DMS53 (cell line): ENCODE data around the gene CIDEA.

Experiments used
- DNase-seq: peaks from one replicate; lab custom pipeline; 2025; lab: John Stamatoyannopoulos, UW

CIDEA gene

GRCh38 chr18:12301263-12302005 lies 47.3 kb downstream of the CIDEA start:
- DNase-seq: no peak

GRCh38 chr18:12302391-12303147 lies 48.4 kb downstream of the CIDEA start:
- DNase-seq: no peak

- peak; percentile 90 for DNase-seq
Measured at GRCh38 chr18:12304351-12305210, 50.4 kb downstream of the CIDEA start.

GRCh38 chr18:12305211-12305610 lies 51.0 kb downstream of the CIDEA start:
- DNase-seq: no peak

GRCh38 chr18:12305930-12306629 lies 51.9 kb downstream of the CIDEA start:
- DNase-seq: no peak

- DNase-seq: peak; percentile 62
Measured at GRCh38 chr18:12306752-12307700, 52.9 kb downstream of the CIDEA start.

- DNase-seq: peak; percentile 76
Measured at GRCh38 chr18:12307701-12308385, 53.7 kb downstream of the CIDEA start, which contains the start of gene TUBB6. TUBB6 (plus strand) TSS chr18:12308241; CDS start chr18:12308293, 52 bp downstream.

GRCh38 chr18:12308386-12309100 lies 54.4 kb downstream of the CIDEA start:
- DNase-seq: peak; percentile 87

- DNase-seq: no peak
Measured at GRCh38 chr18:12309683-12310198, 55.6 kb downstream of the CIDEA start.

- DNase-seq: no peak
Measured at GRCh38 chr18:12310762-12311161, 56.6 kb downstream of the CIDEA start.

GRCh38 chr18:12312976-12313375 lies 58.8 kb downstream of the CIDEA start:
- DNase-seq: no peak

- no peak for DNase-seq
Measured at GRCh38 chr18:12313530-12314245, 59.5 kb downstream of the CIDEA start.

- DNase-seq: no peak
Measured at GRCh38 chr18:12314591-12315305, 60.6 kb downstream of the CIDEA start.

GRCh38 chr18:12315490-12315889 lies 61.3 kb downstream of the CIDEA start:
- DNase-seq: no peak

- no peak for DNase-seq
Measured at GRCh38 chr18:12315911-12316310, 61.8 kb downstream of the CIDEA start.

GRCh38 chr18:12317664-12318333 lies 63.6 kb downstream of the CIDEA start:
- DNase-seq: peak; percentile 46

- DNase-seq: no peak
Measured at GRCh38 chr18:12318334-12318697, 64.2 kb downstream of the CIDEA start.
